ENCODE data around the gene SLC6A8.
A peak's percentile ranks its signal among the peaks of the same experiment; 100 is the strongest.
"Not testable (repeated sequence)": the region's sequence is repeated elsewhere in the genome, so short reads cannot be mapped to it uniquely, and the experiment has no call there.

SLC6A8 gene

GRCh38 chrX:153700967-153701366 lies 13.2 kb downstream of the SLC6A8 start:
- no peak overlapping the region for H3K4me3 ChIP-seq (ENCODE audit: low read depth, low read length)
- no peak for TF ChIP-seq CTCF (IDR thresholded peaks at IDR 0.05; ENCODE audit: control insufficient read depth, extremely low read depth, insufficient read depth)
- no peak for DNase-seq (ENCODE audit: low read depth)

- no peak for DNase-seq (ENCODE audit: low read depth)
- TF ChIP-seq CTCF (IDR thresholded peaks at IDR 0.05; ENCODE audit: control insufficient read depth, extremely low read depth, insufficient read depth), result no peak
- H3K4me3 ChIP-seq (ENCODE audit: low read depth, low read length), result no peak overlapping the region
Measured at GRCh38 chrX:153701706-153702105, 14.0 kb downstream of the SLC6A8 start.

- TF ChIP-seq CTCF (IDR thresholded peaks at IDR 0.05; ENCODE audit: control insufficient read depth, extremely low read depth, insufficient read depth), result no peak
- H3K4me3 ChIP-seq (ENCODE audit: low read depth, low read length), result no peak overlapping the region
- no peak for DNase-seq (ENCODE audit: low read depth)
Measured at GRCh38 chrX:153702336-153703035, 14.8 kb downstream of the SLC6A8 start.

- no peak for TF ChIP-seq CTCF (IDR thresholded peaks at IDR 0.05; ENCODE audit: control insufficient read depth, extremely low read depth, insufficient read depth)
- H3K4me3 ChIP-seq (ENCODE audit: low read depth, low read length), result no peak overlapping the region
- DNase-seq (ENCODE audit: low read depth), result peak; percentile 81
Measured at GRCh38 chrX:153703036-153703370, 15.3 kb downstream of the SLC6A8 start.

- TF ChIP-seq CTCF (IDR thresholded peaks at IDR 0.05; ENCODE audit: control insufficient read depth, extremely low read depth, insufficient read depth), result no peak
- DNase-seq (ENCODE audit: low read depth), result no peak
- H3K4me3 ChIP-seq (ENCODE audit: low read depth, low read length), result no peak overlapping the region
Measured at GRCh38 chrX:153704021-153704526, 16.3 kb downstream of the SLC6A8 start.

- H3K4me3 ChIP-seq (ENCODE audit: low read depth, low read length); DNase-seq (ENCODE audit: low read depth): not testable (repeated sequence)
Measured at GRCh38 chrX:153704631-153705402, 17.1 kb downstream of the SLC6A8 start.

- DNase-seq (ENCODE audit: low read depth); H3K4me3 ChIP-seq (ENCODE audit: low read depth, low read length): not testable (repeated sequence)
Measured at GRCh38 chrX:153705403-153706060, 17.8 kb downstream of the SLC6A8 start.
